ENCODE data around the gene RPL29. TPM values are rescaled to one million over a fixed set of nuclear protein-coding genes. Genes with fewer than 3 reads are reported as not detected.

RPL29 gene
- total RNA-seq, 2 experiments from 2014 or later: 1,575 to 1,589 TPM

DNA sequence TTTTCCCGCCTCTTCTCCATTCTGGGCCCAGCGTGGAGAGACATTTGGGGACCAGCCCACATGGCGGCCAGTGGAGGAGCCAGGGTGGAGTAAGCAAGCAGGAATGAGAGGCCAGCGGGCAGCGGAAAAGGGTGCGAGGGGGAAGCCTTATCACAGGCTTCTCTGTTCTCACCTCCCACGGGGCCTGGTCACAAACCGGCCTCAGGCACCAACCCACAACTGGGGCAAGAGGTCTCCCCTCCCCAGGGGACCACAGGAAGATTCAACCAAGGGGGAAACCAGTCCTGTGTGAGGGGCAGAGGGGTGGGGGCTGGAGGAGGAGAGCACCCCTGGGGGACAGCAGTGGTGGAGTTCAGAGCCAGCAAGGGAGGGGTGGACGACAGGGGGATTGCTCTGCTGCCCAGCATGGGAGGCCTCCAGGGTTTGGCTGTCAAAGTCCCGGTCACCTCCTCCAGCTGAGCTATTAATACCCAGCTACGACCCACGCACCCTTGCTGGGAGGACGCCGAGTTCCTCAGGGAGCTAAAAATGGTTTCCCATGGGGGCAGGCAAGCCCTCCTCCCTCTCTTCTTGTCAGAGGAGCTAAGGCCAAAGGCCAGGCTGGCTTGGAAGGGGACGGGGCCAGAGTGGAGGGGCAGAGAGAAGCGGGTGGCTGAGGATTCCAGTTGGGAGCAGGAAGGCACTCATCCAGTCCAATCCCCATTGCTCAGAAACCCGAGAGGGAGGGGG is 23.8 kb upstream of the RPL29 start:
- Mint-ChIP-seq H3K27me3 (no peaks in the 10 kb centered on the region), H3K4me1 (no peaks in the 10 kb centered on the region), H3K36me3 (no peaks in the 10 kb centered on the region), H3K27ac (no peak overlapping the region), H3K4me3 (no peak overlapping the region), H3K9me3 (no peaks in the 10 kb centered on the region)
- DNase-seq: no peak

DNA sequence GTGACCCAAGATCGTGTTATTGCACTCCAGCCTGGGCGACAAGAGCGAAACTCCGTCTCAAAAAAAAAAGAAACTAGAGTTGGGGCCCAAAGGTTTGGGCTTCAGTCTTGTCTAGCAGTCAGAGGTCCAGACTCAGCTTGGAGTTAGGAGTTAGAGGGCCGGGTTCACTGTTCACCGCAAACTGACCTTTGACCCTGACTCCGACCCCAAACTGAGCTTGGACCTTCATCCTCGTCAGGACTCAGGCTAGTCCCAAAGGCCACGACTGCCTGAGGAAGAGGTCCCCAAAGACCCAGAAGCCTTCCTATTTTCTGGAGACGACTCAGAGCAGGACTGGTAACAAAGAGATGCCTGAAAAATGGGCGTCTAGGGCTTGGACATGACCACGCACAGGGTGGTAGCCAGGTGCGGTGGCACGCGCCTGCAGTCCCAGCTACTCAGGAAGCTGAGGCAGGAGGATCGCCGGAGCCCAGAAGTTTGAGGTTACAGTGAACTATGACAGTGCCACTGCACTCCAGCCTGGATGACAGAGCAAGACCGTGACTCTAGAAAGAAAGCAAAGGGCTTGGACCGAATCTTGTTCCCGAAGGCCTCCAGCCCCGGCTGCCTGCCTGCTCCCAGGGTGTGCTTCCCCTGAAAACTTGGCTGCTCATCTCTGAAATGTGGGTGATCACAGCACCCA is 22.8 kb upstream of the RPL29 start:
- no peak overlapping the region for H3K4me3 Mint-ChIP-seq
- DNase-seq: no peak

DNA sequence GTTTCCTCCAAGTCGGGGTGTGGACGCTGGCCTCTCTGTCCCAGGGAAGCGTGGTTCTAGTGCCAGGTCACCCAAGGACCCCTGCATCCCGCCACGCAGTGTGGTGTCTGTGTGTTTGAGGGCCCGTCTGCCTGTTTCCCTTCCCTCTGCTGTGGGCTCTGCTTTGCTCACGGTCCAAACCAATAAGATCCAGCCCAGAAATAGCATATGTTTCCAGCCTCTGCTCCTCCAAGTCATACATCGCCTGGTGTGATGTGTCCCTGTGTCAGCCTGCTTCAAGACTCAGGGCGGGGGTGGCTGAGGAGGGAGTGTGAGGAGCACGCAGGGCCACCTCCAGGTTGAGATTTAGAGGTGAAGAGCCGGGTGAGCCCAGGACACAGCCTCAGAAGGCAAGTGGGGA is 21.9 kb upstream of the RPL29 start:
- H3K27ac Mint-ChIP-seq: no peak overlapping the region
- H3K27me3 Mint-ChIP-seq: no peaks in the 10 kb centered on the region
- no peak overlapping the region for H3K4me3 Mint-ChIP-seq
- no peaks in the 10 kb centered on the region for H3K9me3 Mint-ChIP-seq
- no peak for DNase-seq
- H3K36me3 Mint-ChIP-seq: no peaks in the 10 kb centered on the region
- no peaks in the 10 kb centered on the region for H3K4me1 Mint-ChIP-seq

More for the DNA sequence above, 22.8 kb upstream of the RPL29 start:
- no peak overlapping the region for H3K27ac Mint-ChIP-seq
- H3K27me3 Mint-ChIP-seq: no peaks in the 10 kb centered on the region
- no peaks in the 10 kb centered on the region for H3K4me1 Mint-ChIP-seq
- no peaks in the 10 kb centered on the region for H3K9me3 Mint-ChIP-seq
- H3K36me3 Mint-ChIP-seq: no peaks in the 10 kb centered on the region

DNA sequence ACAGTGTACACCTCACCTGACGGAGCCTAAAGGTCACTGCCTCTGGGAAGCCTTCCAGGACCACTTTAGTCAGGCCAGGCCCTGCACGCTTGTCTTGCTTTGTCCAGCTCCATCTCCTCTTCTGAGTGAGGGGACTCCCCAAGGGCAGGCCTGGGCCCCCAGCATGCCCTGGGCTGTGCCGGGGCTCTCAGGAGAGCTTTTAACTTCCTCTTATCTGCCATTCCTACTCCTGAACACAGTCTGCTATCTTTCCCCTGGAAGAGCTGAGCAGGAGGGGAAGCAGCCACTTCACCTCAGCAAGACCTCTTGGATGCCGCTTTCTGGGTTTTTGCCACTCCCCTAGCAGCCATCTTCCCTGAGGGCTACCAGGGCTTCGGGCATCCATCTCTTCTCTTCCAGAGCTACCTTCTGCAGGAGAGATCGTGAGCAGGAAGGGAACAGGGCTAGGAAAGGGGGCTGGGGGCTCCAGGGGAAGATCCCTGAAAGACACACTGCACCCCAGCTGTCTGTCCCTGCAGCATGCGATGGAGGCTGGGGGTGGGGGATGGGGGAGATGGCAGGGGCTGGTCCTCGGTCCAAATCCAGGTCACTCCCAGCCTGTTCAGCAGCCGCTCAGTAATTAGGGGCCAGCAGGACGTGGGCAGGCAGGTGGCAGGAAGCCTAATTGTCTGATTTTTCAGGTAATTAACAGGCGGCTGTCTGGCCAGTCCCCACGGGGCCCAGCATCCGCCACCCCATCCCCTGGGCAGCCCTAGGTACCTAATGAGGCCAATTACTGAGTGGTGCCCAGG is 19.9 kb upstream of the RPL29 start:
- H3K36me3 Mint-ChIP-seq: no peaks in the 10 kb centered on the region
- H3K27me3 Mint-ChIP-seq: no peaks in the 10 kb centered on the region
- no peak overlapping the region for H3K27ac Mint-ChIP-seq
- H3K9me3 Mint-ChIP-seq: no peaks in the 10 kb centered on the region
- H3K4me1 Mint-ChIP-seq: no peaks in the 10 kb centered on the region
- H3K4me3 Mint-ChIP-seq: no peak overlapping the region
- no peak for DNase-seq

DNA sequence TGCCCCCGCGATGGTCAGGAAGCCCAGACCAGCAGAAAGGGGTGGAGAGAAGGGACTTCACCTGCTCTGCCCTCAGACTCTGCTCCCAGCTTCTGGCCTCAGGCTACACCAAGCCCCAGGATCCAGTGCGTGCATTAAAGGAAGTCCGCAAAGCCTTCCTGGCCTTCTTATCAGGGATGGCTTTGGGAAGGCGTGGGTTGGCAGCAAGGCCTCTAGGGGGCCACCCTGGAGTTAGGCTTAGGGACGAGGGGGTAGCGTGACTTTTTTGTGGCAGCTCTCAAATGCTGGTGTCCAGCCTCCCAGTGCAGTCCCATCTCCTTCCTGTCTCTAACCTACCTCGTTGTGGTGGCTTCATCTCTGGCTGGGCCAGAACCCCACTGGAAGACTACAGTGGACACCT is 18.9 kb upstream of the RPL29 start:
- no peak for DNase-seq
- no peak overlapping the region for H3K27ac Mint-ChIP-seq
- H3K9me3 Mint-ChIP-seq: no peaks in the 10 kb centered on the region
- no peaks in the 10 kb centered on the region for H3K4me1 Mint-ChIP-seq
- H3K4me3 Mint-ChIP-seq: no peak overlapping the region
- no peaks in the 10 kb centered on the region for H3K27me3 Mint-ChIP-seq
- H3K36me3 Mint-ChIP-seq: no peaks in the 10 kb centered on the region

DNA sequence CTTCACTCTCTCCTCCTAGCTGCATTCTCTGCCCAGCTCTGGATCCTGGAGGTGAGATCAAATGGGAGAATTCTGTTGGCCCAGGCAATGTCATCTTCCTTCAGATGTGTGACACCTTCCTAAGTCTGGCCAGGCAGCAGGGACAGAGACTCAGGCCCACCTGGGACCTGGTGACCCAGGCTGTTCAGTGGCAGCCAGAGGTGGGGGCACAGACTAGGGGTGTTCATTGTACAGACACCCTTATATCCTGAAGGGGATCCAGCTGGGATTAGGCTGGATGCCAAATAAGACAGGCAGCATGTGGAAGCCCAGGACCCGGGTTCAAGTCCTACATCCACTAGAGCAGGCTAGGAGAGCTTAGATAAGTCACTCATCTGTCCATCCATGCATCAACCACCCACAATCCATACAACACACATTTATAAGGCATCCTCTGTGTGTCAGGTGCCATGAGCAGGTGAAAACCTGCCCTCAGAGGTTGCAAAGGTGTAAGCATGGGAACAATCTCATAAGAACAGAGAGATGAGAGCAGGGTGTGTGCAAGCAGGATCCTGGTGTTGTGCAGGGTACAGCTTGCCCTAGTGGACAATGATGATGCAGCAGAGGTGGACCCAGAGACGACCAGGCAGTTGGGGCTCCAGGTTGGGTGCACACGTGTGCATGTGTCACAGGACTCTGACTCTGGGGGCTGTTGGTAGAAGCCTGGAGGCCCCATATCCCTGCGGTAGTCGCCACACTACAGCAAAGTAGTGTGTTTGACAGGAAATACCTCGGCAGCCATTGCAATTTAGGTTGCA is 18.3 kb upstream of the RPL29 start:
- Mint-ChIP-seq H3K27me3 (no peaks in the 10 kb centered on the region), H3K9me3 (no peaks in the 10 kb centered on the region), H3K4me3 (no peak overlapping the region), H3K4me1 (no peaks in the 10 kb centered on the region), H3K36me3 (no peaks in the 10 kb centered on the region), H3K27ac (no peak overlapping the region)
- no peak for DNase-seq

DNA sequence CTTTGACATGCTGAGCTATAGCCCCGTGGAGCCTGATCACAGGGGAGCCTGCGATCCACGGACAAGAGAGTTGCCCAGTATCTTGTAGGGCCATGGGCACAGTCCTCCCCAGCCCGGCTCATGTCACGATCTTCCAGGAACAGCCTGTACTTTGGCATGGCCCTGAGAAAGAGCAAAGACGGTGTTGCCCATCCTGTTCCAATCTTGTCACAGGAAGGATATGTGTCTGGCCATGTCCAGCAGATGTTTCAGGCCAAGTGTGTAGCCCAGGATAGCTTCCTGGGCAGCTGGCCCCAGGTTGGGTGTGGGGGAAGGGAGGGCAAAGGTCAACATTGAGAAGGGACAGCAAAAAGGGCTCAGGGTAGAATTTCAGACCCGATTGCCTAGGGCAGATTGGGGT is 17.0 kb upstream of the RPL29 start:
- Mint-ChIP-seq H3K27me3 (no peaks in the 10 kb centered on the region), H3K4me1 (no peaks in the 10 kb centered on the region), H3K27ac (no peak overlapping the region), H3K4me3 (no peak overlapping the region), H3K9me3 (no peaks in the 10 kb centered on the region), H3K36me3 (no peaks in the 10 kb centered on the region)
- no peak for DNase-seq

DNA sequence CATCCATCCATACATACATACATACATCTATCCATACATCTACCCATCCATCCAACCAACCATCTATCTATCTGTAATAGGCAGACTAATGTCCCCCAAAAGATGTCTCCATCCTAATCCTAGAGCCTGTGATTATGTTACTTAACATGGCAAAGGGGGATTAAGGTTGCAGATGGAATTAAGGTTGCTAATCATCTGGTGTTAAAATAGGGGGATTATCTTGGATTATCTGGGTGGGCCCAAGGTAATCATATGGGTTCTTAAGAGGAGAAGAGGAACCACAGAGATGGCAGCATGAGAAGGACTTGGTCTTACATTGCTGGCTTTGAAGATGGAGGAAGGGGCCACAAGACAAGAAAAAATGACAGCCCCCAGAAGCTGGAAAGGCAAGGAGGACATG is 14.7 kb upstream of the RPL29 start:
- DNase-seq: no peak
- Mint-ChIP-seq H3K9me3 (no peaks in the 10 kb centered on the region), H3K27ac (no peak overlapping the region), H3K36me3 (no peaks in the 10 kb centered on the region), H3K27me3 (no peaks in the 10 kb centered on the region), H3K4me3 (no peak overlapping the region), H3K4me1 (peaks cover 4% of the 10 kb centered on the region)

DNA sequence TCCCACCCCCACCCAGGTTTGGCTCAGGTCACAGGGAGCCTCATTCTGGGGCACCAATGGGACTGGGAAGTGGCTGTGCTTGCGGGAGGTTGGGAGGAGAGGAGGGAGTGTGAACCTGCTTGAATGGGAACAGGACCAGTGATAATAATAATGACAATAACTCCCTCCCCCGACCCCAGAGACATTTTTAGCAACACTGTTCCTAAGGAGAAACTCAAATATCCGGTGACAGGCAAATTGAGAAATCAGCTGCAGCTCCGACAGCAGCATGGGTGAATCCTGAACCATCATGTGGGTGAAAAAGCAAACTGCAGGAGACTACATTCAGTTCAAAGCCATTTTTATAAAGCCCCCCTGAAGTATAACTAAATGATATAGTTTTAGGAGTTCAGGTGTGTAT is 11.6 kb upstream of the RPL29 start:
- Mint-ChIP-seq H3K9me3 (no peaks in the 10 kb centered on the region), H3K36me3 (no peaks in the 10 kb centered on the region), H3K4me1 (peaks cover 4% of the 10 kb centered on the region), H3K27me3 (no peaks in the 10 kb centered on the region), H3K27ac (no peak overlapping the region), H3K4me3 (no peak overlapping the region)
- no peak for DNase-seq

DNA sequence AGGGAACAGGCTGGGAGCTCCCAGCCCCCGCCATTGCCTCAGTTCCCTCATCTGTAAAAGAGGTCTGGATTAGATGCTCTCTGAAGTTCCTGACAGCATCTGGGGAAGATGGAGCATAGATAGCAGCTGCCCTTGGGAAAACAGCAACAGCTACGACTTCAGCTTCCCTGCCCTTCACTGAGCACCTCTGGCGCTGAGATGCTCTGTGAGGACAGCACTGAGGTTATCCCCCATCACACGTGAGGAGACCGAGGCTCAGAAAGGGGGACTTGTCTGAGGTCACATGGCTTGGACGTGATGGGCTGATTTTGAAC is 11.1 kb upstream of the RPL29 start:
- no peaks in the 10 kb centered on the region for H3K27me3 Mint-ChIP-seq
- H3K27ac Mint-ChIP-seq: no peak overlapping the region
- H3K4me1 Mint-ChIP-seq: peaks cover 7% of the 10 kb centered on the region
- H3K4me3 Mint-ChIP-seq: no peak overlapping the region
- DNase-seq: no peak
- no peaks in the 10 kb centered on the region for H3K9me3 Mint-ChIP-seq
- no peaks in the 10 kb centered on the region for H3K36me3 Mint-ChIP-seq

DNA sequence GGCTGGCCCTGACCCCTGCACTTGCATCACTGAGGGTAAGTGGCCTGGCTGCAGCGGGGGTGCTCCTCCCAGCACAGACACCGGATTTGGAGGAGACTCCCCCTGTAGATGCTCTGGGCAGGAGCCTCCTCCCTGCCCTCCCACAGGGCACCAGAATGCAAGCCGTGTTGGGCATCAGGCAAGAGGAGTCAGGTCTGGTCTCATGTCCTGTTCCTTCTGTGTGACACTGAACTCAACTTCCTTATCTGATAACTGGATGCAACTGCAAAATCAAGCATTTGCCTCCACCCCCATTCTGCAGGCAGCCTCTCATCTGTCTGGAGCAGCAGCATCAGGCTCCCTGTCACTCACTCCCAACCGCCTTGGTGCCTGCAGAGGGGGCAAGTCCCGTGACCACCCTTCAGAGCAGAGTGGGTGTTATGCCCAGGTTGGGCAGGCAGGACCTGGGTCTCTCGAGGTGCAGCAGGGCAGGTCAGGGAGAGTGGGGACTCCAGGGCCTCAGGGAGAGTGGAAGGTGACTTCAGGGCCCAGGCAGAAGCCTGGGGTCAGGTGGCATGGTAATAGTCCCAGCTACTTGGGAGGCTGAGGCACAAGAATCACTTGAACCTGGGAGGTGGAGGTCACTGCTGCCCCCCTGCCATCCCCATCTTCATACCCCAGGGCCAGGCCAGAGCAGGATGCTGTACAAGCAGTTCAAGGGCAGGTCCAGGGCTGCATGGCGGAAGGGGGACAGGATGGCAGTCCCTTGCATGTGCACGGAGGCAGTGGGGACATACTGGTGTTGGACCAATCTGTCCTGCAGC is 10.5 kb upstream of the RPL29 start:
- H3K4me3 Mint-ChIP-seq: no peak overlapping the region
- H3K9me3 Mint-ChIP-seq: no peaks in the 10 kb centered on the region
- H3K4me1 Mint-ChIP-seq: peaks cover 12% of the 10 kb centered on the region
- no peaks in the 10 kb centered on the region for H3K27me3 Mint-ChIP-seq
- no peaks in the 10 kb centered on the region for H3K36me3 Mint-ChIP-seq
- no peak for DNase-seq
- H3K27ac Mint-ChIP-seq: no peak overlapping the region

DNA sequence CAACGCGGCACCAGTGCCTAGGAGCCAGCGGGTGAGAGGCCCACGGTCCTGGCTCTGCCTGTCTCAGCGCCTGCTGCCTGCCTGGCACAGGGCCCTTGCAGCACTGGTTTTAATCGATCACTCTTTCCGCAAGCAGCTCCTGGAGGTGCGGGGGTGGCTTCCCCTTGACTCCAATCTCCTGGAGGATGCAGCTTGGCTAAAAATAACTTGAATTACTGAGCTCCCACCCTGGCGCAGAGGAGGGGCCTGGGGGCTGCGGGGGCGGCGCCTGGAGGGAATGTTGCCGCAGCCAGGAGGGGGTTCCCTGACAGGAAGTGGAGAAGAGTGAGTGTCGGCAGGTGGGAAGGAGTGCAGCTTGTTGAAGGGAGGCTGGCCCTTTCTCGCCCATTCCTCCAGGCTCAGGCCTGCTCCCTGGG is 9.9 kb upstream of the RPL29 start:
- Mint-ChIP-seq H3K27me3 (no peaks in the 10 kb centered on the region), H3K27ac (no peak overlapping the region), H3K4me3 (no peak overlapping the region), H3K9me3 (no peaks in the 10 kb centered on the region), H3K4me1 (peaks cover 12% of the 10 kb centered on the region), H3K36me3 (no peaks in the 10 kb centered on the region)
- DNase-seq: no peak

DNA sequence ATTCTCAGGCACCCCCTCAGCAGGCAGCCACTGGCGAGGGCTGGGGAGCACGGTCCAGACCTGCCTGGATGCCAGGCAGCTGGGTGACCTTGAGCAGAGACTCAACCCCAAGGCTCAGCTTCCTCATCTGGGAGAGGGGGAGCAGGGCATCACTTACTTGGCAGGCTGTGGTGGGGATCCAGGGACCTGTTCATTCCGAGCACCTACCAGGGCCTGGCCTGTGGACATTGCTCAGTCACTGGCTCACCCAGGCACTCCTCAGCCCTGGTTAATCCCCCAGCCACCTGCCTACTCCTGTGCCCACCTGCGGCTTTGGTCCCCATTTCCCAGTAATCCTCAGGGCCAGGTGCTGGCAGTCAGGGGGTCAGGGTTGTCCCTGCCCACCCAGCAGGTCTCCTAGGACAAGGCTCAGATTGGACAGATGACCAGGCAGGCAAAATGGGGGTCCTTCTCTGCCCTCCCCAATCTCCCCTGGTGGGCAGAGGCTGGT is 9.3 kb upstream of the RPL29 start:
- no peaks in the 10 kb centered on the region for H3K36me3 Mint-ChIP-seq
- H3K27ac Mint-ChIP-seq: no peak overlapping the region
- no peaks in the 10 kb centered on the region for H3K27me3 Mint-ChIP-seq
- H3K9me3 Mint-ChIP-seq: no peaks in the 10 kb centered on the region
- H3K4me1 Mint-ChIP-seq: peaks cover 12% of the 10 kb centered on the region
- no peak overlapping the region for H3K4me3 Mint-ChIP-seq
- no peak for DNase-seq

DNA sequence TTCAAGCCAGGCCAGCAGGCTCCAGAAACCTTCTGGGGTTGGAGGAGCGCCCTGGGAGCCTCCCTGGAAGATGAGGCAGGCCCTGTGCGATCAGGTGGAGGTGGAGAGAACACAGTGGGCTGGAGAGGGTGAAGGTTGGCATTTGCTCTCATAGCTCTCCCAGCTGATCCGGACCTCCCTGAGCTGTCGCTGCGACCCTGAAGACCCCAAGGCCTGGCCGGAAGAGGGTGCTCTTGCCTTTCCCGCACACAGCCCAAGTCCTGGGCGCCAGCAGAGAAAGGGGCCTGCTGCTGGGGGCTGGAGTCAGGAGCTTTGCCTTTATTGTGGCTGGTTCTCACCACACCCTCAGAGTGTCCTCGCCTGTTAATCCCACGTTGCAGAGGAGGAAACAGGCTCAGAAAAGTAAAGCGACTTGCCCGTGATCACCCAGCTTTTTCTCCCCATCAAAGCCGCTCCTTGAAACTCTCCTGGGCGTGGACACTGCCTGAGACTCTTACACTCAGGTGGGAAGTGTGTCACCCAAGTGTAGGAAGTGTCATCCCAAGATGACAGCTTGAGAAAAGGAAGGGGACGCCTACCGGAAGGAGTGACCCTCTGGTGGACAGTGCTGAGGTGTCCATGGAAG is 8.6 kb upstream of the RPL29 start:
- Mint-ChIP-seq H3K36me3 (no peaks in the 10 kb centered on the region), H3K27me3 (no peaks in the 10 kb centered on the region), H3K4me1 (peaks cover 12% of the 10 kb centered on the region), H3K27ac (no peak overlapping the region), H3K4me3 (no peak overlapping the region), H3K9me3 (no peaks in the 10 kb centered on the region)
- no peak for DNase-seq

All from activated naive CD8-positive, alpha-beta T cell treated with anti-CD3 and anti-CD28 coated beads for 36 hours (primary cell).